ENCODE results near the gene DGLUCY. TPM values are rescaled to one million over a fixed set of nuclear protein-coding genes. Genes with fewer than 3 reads are reported as not detected.
A peak's percentile ranks its signal among the peaks of the same experiment; 100 is the strongest.

The DGLUCY gene
- total RNA-seq, 2 experiments from 2014 or later, result 109 to 110 TPM

- H3K27me3 Mint-ChIP-seq, result no peaks in the 10 kb centered on the region
- POLR2A ChIA-PET, result interaction anchor here (0.5 to 4.3 kb wide), 3 partner anchors 9 to 22 kb away, joined by 7 to 66 read pairs (median 7); partner anchors contain the start of gene GPR68
- CTCF ChIA-PET, result interaction anchor here (0.6 to 5.5 kb wide), 10 partner anchors 10 to 1255 kb away, joined by 3 to 70 read pairs (median 4); partner anchors contain the start of gene GPR68
These were observed 114.5 kb downstream of the DGLUCY start for GRCh38 chr14:91228112-91229004.

DNA sequence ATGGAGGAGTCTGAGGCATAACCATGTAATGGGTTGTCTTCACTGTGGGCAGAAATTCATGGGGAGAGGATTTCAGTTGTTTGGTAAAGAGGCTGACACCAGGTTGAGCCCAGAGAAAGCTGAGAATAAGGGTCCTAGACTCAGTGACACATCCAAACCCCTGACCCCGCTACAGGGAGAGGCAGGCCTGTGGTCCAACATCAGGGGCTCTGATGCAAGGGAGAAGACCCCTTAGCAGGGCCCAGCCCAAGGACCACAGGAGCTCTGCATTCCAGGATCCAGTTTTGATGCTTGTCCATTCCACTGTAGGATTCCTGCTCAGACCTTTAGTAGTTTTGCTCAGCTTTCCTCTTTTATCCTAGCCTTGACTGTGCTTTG, 115.1 kb downstream of the DGLUCY start:
- Mint-ChIP-seq H3K27ac (peak overlapping the region; percentile 99), H3K9me3 (peaks cover 16% of the 10 kb centered on the region), H3K27me3 (no peaks in the 10 kb centered on the region), H3K36me3 (ENCODE audit: low read depth) (peaks cover 80% of the 10 kb centered on the region), H3K4me3 (peak overlapping the region; percentile 80), H3K4me1 (peaks cover 86% of the 10 kb centered on the region)
- ChIA-PET CTCF (interaction anchor here (0.6 to 5.5 kb wide), 8 partner anchors 13 to 90 kb away, joined by 3 to 70 read pairs (median 4); partner anchors contain the start of gene GPR68), POLR2A (interaction anchor here (0.5 to 4.3 kb wide), 3 partner anchors 10 to 21 kb away, joined by 7 to 66 read pairs (median 7); partner anchors contain the start of gene GPR68)
- DNase-seq, result no peak

More at GRCh38 chr14:91228112-91229004, 114.5 kb downstream of the DGLUCY start:
- Mint-ChIP-seq H3K4me1 (peaks cover 90% of the 10 kb centered on the region), H3K36me3 (ENCODE audit: low read depth) (peaks cover 85% of the 10 kb centered on the region), H3K9me3 (peaks cover 18% of the 10 kb centered on the region), H3K27ac (peak overlapping the region; percentile 99), H3K4me3 (peak overlapping the region; percentile 64)
- peak; percentile 84 for DNase-seq

DNA sequence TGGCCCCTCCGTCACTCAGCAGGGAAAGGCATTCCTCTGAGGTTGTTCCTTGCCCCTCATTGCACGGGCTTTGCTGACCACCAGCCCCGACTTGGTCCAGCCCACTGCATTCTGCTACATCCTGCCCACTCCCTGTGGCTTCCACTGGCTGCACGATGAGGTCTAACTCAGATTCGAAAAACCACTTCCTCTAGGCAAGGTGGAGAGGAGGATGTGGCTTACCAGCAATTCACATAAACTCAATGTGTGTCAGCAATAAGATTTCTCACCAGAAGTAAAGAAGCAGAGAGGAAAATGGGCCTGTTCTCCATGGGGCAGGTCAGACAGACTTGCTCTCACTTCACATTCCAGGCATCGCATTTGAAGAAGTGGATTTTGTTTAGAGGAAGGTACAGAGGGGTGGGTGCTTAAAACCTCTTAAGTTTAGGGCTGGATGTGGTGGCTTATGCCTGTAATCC, 115.9 kb downstream of the DGLUCY start:
- H3K9me3 Mint-ChIP-seq, result peaks cover 16% of the 10 kb centered on the region
- H3K4me1 Mint-ChIP-seq, result peaks cover 89% of the 10 kb centered on the region
- DNase-seq, result peak; percentile 88
- peak overlapping the region; percentile 80 for H3K4me3 Mint-ChIP-seq
- ChIA-PET POLR2A (interaction anchor here (4.3 kb wide), 1 partner anchor 14 kb away, joined by 66 read pairs; the partner anchor contains the start of gene GPR68), CTCF (interaction anchor here (0.6 to 5.5 kb wide), 4 partner anchors 13 to 52 kb away, joined by 3 to 70 read pairs (median 10); partner anchors contain the start of gene GPR68)
- peaks cover 81% of the 10 kb centered on the region for H3K36me3 Mint-ChIP-seq (ENCODE audit: low read depth)
- peak overlapping the region; percentile 99 for H3K27ac Mint-ChIP-seq
- H3K27me3 Mint-ChIP-seq, result no peaks in the 10 kb centered on the region

GRCh38 chr14:91230397-91231035, 116.6 kb downstream of the DGLUCY start:
- Mint-ChIP-seq H3K9me3 (peaks cover 16% of the 10 kb centered on the region), H3K4me3 (peak overlapping the region; percentile 80), H3K4me1 (peaks cover 85% of the 10 kb centered on the region), H3K36me3 (ENCODE audit: low read depth) (peaks cover 80% of the 10 kb centered on the region), H3K27me3 (no peaks in the 10 kb centered on the region), H3K27ac (peak overlapping the region; percentile 99)
- POLR2A ChIA-PET, result interaction anchor here (4.3 kb wide), 1 partner anchor 13 kb away, joined by 66 read pairs; the partner anchor contains the start of gene GPR68
- CTCF ChIA-PET, result interaction anchor here (1.2 to 5.5 kb wide), 2 partner anchors 14 to 15 kb away, joined by 4 to 70 read pairs; partner anchors contain the start of gene GPR68
- DNase-seq, result no peak

GRCh38 chr14:91231446-91231845, 117.6 kb downstream of the DGLUCY start:
- DNase-seq, result no peak
- Mint-ChIP-seq H3K9me3 (peaks cover 16% of the 10 kb centered on the region), H3K4me3 (peak overlapping the region; percentile 80), H3K27me3 (no peaks in the 10 kb centered on the region), H3K4me1 (peaks cover 84% of the 10 kb centered on the region), H3K27ac (peak overlapping the region; percentile 99), H3K36me3 (ENCODE audit: low read depth) (peaks cover 78% of the 10 kb centered on the region)
- ChIA-PET POLR2A (no interaction called here), CTCF (interaction anchor here (0.5 to 1.2 kb wide), 2 partner anchors 13 to 59 kb away, joined by 3 to 4 read pairs; partner anchors contain the start of gene GPR68)

GRCh38 chr14:91232052-91232451, 118.2 kb downstream of the DGLUCY start:
- Mint-ChIP-seq H3K27me3 (no peaks in the 10 kb centered on the region), H3K4me1 (peaks cover 82% of the 10 kb centered on the region), H3K4me3 (no peak overlapping the region), H3K9me3 (peaks cover 16% of the 10 kb centered on the region), H3K36me3 (ENCODE audit: low read depth) (peaks cover 76% of the 10 kb centered on the region), H3K27ac (peak overlapping the region; percentile 99)
- POLR2A ChIA-PET, result no interaction called here
- CTCF ChIA-PET, result interaction anchor here (1.2 kb wide), 1 partner anchor 12 kb away, joined by 4 read pairs; the partner anchor contains the start of gene GPR68
- no peak for DNase-seq

DNA sequence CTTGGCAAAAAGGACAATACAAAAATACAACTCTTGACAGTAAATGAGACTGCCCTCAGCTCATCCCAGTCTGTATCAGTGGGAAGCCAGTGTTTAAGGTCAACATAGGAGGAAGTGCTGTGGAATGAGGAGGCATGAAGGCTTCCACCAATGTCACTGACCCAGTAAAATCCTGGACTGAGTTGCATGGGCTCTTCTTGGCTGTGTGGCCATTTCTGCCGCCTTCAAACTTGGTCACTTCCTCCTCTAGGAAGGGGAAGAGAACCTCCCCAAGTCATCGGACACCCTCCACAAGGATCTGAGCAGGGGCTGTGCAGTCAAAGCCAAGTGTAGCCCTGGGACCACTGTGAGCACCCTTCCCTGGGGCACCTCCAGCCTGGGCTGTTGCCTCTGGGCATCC, 118.7 kb downstream of the DGLUCY start:
- ChIA-PET CTCF (interaction anchor here (1.4 kb wide), 1 partner anchor 11 kb away, joined by 5 read pairs; no protein-coding TSS in a partner anchor), POLR2A (interaction anchor here (1.1 kb wide), 1 partner anchor 9 kb away, joined by 3 read pairs; no protein-coding TSS in a partner anchor)
- peak overlapping the region; percentile 99 for H3K27ac Mint-ChIP-seq
- H3K9me3 Mint-ChIP-seq, result peaks cover 16% of the 10 kb centered on the region
- DNase-seq, result no peak
- no peak overlapping the region for H3K4me3 Mint-ChIP-seq
- no peaks in the 10 kb centered on the region for H3K27me3 Mint-ChIP-seq
- H3K4me1 Mint-ChIP-seq, result peaks cover 82% of the 10 kb centered on the region
- peaks cover 74% of the 10 kb centered on the region for H3K36me3 Mint-ChIP-seq (ENCODE audit: low read depth)

GRCh38 chr14:91233936-91234790, 120.3 kb downstream of the DGLUCY start:
- no peak for DNase-seq
- peaks cover 82% of the 10 kb centered on the region for H3K4me1 Mint-ChIP-seq
- no peak overlapping the region for H3K4me3 Mint-ChIP-seq
- H3K36me3 Mint-ChIP-seq (ENCODE audit: low read depth), result peaks cover 84% of the 10 kb centered on the region
- ChIA-PET CTCF (interaction anchor here (0.6 to 1.9 kb wide), 4 partner anchors 8 to 61 kb away, joined by 5 to 7 read pairs (median 6); no protein-coding TSS in a partner anchor), POLR2A (no interaction called here)
- peaks cover 16% of the 10 kb centered on the region for H3K9me3 Mint-ChIP-seq
- no peaks in the 10 kb centered on the region for H3K27me3 Mint-ChIP-seq
- H3K27ac Mint-ChIP-seq, result no peak overlapping the region

- ChIA-PET CTCF (interaction anchor here (0.6 to 1.9 kb wide), 3 partner anchors 8 to 62 kb away, joined by 5 to 7 read pairs (median 6); no protein-coding TSS in a partner anchor), POLR2A (no interaction called here)
- peaks cover 16% of the 10 kb centered on the region for H3K9me3 Mint-ChIP-seq
- no peak overlapping the region for H3K27ac Mint-ChIP-seq
- H3K27me3 Mint-ChIP-seq, result no peaks in the 10 kb centered on the region
- H3K4me3 Mint-ChIP-seq, result no peak overlapping the region
- peaks cover 82% of the 10 kb centered on the region for H3K4me1 Mint-ChIP-seq
- peaks cover 86% of the 10 kb centered on the region for H3K36me3 Mint-ChIP-seq (ENCODE audit: low read depth)
- no peak for DNase-seq
These were observed 120.9 kb downstream of the DGLUCY start for GRCh38 chr14:91234791-91235114.

DNA sequence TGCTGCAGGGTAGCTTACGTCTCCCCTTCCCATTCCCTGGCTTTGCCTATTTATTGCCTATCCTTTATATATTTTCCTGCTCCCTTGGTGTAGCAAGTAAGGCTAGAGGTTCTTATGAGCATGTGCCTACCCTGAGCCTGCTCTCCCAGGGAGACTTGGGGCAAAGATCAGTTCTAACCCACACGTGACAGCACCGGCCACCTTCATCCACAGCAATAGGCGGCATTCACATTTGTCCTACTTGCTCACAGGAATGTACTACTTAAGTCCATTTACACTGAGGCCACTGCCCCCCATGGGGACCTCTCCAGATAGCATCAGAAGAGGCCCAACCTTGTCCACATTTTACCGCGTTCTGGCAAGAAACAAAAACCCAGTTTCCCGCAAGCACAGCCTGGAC, 122.0 kb downstream of the DGLUCY start:
- Mint-ChIP-seq H3K36me3 (ENCODE audit: low read depth) (peaks cover 85% of the 10 kb centered on the region), H3K9me3 (peaks cover 16% of the 10 kb centered on the region), H3K27me3 (no peaks in the 10 kb centered on the region), H3K4me3 (no peak overlapping the region), H3K4me1 (peaks cover 82% of the 10 kb centered on the region), H3K27ac (peak overlapping the region; percentile 48)
- DNase-seq, result no peak
- CTCF ChIA-PET, result interaction anchor here (0.6 to 1.8 kb wide), 6 partner anchors 9 to 831 kb away, joined by 3 to 7 read pairs (median 4); no protein-coding TSS in a partner anchor
- POLR2A ChIA-PET, result no interaction called here

DNA sequence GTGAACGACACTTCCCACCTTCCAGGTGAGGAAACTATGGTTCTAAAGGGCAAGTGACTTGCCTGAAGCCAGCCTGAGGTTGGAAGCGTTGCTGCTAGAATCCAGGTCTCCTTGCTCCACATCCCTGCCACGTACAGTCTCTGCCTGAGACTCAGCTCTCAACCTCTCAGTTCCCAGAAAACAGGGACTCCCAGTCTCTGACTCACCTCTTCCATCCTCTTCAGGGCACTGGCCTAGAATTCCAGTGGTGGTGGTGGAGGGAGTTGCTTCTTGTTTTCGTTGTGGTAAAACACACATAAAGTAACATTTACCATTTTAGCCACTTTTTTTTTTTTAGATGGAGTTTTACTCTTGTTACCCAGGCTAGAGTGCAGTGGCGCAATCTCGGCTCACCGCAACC, 123.3 kb downstream of the DGLUCY start:
- no peak for DNase-seq
- Mint-ChIP-seq H3K36me3 (ENCODE audit: low read depth) (peaks cover 85% of the 10 kb centered on the region), H3K4me3 (no peak overlapping the region), H3K9me3 (peaks cover 6% of the 10 kb centered on the region), H3K27ac (peak overlapping the region; percentile 14), H3K27me3 (no peaks in the 10 kb centered on the region), H3K4me1 (peaks cover 82% of the 10 kb centered on the region)
- POLR2A ChIA-PET, result no interaction called here
- CTCF ChIA-PET, result interaction anchor here (0.6 to 1.3 kb wide), 2 partner anchors 10 to 34 kb away, joined by 3 to 4 read pairs; no protein-coding TSS in a partner anchor
